HG02884 (cell line): ENCODE results near the gene REEP3.
"Not testable (repeated sequence)": the region's sequence is repeated elsewhere in the genome, so short reads cannot be mapped to it uniquely, and the experiment has no call there.

ENCODE experiments used
- ATAC-seq: cut with Tn5 transposase; IDR thresholded peaks from one replicate; pipeline ENCODE4 v1.9.1; 2021; ENCODE audit warnings: mild to moderate bottlenecking, moderate library complexity; ENCODE audit not compliant: unreplicated experiment

Gene REEP3

DNA sequence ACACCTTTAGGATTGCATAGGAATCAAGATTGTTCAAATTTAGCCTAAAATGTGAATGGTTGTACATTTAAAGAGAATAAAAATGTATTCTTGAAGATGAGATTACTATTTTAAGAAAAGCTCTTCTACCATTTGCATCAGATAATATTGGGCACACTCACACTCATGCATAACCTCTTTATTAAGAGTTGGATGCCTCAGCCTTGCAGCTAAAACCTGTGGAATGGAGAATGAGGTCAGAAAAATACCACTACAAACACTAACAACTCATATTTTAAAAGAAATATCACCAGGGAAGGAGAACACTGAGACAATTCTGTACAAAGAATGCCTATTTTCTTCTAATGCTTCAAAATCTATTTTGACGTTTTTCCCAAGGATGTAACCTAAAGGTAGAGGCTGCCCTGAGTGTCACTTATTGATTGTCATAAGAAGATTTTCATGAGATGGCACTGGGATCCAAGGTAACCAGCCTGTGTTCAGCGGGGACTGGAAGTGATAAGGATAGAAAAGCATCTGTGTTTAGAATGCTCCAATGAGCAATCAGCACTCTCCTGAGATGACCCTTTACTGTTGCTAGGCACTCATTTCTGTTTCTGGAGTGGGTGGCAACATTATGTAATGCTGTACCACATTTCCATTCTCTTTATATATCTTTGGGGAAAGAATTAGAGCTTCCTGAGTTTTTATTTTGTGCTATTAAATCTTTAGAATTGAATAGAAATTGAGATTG is 26.6 kb downstream of the REEP3 start:
- no peak for ATAC-seq

- ATAC-seq, result no peak
Observed at GRCh38 chr10:63548860-63549259, 27.7 kb downstream of the REEP3 start.

GRCh38 chr10:63549810-63550209 is 28.6 kb downstream of the REEP3 start:
- no peak for ATAC-seq

DNA sequence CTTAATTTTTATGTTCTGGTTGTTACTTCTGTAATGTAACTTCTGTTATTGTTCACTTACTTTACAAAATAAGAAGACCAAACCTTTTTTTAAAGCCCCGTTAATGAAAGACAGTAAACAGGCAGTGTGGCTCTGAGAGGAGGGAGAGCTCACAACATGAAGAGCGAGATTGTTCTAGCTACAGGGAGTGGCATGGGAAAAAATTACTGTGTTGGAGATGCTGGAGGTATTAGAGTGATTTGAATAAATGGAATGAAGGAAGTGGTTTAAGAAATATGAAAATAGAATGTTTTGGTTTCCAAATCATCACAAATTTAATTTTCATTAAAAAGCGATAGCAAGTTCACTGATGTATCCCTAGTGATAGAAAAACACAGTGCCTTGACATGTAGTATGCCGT is 31.8 kb downstream of the REEP3 start:
- ATAC-seq, result no peak

DNA sequence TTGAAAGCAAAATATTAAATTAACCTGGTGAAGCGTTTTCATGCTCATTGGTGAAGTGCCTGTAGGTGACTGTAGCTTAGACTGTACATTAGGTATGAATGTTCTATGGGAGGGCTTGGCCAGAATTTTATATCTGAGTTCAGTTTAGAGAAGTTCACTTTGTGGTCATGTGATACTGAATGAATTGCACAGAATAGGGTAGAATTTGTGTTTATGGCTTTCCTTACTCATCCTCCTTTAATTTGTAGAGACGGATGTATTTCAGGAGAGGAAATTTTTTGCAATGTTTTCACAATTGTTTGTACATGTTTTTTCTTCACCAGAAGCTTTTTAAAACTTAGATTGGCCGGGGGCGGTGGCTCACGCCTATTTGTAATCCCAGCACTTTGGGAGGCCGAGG is 32.3 kb downstream of the REEP3 start:
- no peak for ATAC-seq

- no peak for ATAC-seq
Observed at GRCh38 chr10:63554657-63555056, 33.5 kb downstream of the REEP3 start.

DNA sequence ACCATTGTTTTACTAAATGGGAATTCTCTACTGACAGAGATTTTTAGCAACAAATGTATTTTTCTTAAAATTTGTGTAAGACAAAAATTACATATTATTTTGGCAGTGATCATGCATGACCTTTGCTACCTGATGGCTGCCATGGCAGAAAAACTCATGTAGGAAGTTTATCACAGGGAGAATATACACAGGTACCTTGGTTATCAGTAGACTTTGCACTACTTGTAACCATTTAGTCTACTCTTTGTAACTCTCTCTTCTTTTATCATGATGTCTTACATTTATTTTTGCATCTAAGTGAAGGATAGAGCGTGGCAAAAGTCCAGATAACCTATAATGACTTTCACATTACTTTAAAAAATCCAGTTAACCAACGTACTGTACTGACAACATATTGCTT is 34.1 kb downstream of the REEP3 start:
- no peak for ATAC-seq

DNA sequence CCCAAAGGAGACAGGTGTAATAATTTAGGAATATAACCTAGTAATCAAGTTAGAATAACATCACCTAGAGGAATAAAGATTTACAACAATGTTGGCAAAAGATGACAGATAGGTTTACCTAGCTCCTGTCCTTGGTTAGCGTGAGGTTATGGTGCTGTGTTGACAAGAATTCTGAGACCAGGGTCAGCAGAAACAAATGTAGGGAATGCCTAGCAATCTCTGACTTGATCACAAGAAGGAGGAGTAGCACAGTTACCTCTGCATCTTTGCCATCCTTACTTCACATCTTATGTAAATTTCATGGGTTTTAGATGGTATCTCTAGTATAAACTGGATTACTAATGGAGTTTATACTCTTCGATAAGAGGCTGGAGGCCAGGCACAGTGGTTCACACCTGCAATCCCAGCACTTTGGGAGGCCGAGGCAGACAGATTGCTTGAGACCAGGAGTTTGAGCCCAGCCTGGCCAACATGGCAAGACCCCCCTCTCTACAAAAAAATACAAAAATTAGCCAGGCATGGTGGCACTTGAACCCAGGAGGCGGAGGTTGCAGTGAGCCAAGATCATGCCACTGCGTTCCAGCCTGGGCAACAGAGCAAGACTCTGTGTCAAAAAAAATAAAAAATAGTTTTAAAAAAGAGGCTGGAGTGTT is 37.1 kb downstream of the REEP3 start:
- no peak for ATAC-seq

DNA sequence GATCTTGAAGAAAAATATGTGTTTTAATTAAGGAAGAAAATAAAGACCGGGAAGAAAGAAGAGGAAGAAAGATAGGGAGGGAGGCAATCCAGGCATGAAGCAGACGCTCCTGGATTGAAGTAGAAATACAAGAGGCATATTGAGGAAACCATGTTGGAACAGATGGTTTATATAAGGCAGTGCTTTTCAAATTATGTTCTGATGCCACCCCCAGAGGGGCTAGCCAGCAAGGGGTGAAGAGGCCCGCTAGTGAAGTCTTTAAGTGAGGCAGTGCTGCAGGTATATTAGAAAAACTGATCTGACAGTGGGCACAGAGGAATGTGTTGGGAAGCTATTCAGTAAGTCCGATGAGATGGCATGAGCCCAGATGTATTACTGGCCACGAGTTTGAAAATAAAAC is 40.1 kb downstream of the REEP3 start:
- no peak for ATAC-seq

DNA sequence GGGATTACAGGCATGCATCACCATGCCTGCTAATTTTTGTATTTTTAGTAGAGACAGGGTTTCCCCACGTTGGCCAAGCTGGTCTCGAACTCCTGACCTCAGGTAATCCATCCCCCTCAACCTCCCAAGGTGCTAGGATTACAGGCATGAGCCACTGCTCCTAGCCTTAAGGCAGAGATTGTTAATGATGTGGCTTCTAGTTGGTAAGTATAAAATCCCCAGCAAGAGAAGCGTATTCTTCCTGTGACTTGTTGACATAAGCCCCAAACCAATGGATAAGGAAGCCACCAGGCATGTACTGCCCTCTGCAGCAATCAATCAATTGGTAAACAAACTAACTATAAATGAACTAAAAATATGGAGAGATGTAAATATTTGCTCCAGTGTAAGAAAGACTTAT is 41.2 kb downstream of the REEP3 start:
- no peak for ATAC-seq

GRCh38 chr10:63562857-63563256 is 41.7 kb downstream of the REEP3 start:
- ATAC-seq, result no peak

- no peak for ATAC-seq
Observed at GRCh38 chr10:63563623-63564022, 42.4 kb downstream of the REEP3 start.

- not testable (repeated sequence) for ATAC-seq
Observed at GRCh38 chr10:63564731-63565130, 43.5 kb downstream of the REEP3 start.

GRCh38 chr10:63573068-63573697 is 52.0 kb downstream of the REEP3 start:
- no peak for ATAC-seq

DNA sequence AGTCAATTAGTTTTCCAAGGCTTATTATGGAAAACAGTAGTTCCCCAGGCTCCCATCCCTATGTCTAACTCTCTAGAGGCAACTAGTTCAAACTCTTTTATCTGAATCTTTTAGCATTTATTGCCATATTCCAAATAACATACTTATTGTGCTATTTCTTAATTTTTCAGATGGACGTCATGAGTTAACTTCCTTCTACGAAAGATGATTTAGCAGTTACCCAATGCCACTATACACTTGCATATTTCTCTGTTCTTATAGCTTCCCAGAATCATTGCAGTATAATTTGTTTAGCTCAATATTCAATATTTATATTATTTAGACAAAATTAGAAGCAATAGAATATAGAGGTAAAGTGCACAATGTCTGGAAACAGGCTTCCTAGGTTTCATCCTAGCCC is 52.8 kb downstream of the REEP3 start:
- no peak for ATAC-seq

DNA sequence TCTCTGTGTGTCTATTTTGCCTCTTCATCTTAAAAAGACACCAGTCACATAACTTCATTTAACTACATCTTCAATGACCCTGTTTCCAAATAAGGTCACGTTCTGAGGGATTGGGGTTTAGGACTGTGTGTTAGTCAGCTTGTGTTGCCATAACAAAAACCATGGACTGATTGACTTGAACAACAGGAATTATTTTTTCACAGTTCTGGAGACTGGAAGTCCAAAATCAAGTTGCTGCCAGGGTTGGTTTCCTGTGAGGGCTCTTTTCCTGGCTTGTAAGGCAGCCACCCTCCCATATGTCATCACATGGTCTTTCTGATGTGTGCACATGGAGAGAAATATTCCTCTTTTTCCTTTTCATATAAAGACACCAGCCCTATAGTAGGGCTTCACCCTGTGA is 55.3 kb downstream of the REEP3 start:
- no peak for ATAC-seq

DNA sequence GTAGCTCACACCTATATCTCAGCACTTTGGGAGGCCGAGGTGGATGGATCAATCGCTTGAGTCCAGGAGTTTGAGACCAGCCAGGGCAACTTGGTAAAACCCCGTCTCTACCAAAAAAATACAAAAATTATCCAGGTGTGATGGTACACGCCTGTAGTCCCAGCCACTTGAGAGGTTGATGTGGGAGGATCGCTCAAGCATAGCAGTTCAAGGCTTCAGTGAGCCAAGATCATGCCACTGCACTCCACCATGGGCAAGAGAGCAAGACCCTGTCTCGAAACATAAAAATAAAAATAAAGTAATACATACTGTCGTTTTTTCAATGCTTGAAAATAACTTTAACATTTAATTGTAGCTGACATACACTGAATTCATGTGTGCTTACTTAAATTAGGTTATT is 57.3 kb downstream of the REEP3 start:
- ATAC-seq, result no peak

DNA sequence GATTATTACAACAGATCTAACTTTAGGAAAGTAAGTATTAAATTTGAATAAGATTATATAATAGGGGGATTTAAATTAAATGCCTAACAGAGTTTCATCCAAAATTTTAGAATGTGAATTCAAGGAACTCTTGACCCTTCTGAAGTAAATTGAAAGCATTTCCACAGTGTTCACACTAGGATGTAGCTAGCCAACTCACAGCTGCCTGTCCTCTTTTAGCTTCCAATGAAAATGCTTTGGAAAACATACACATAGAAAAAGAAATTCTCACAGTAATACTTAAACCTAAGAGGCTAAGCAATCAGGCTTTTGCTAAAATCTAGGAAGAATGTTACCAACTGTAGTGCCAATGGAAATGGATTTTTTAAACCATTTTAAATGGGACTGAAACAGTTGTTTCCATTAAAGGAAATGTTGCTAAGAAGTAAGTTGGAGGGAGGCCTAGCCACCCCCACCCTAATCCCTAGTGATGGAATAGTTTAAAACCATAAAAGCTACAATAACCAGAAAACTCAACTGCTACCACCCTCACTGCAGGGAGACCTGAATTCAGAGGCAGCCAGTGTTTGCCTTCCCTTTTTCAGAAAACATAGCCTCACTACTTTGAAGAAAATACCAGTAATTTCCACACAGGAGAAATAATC is 58.3 kb downstream of the REEP3 start:
- ATAC-seq, result no peak

- ATAC-seq, result no peak
Observed at GRCh38 chr10:63582690-63583089, 61.5 kb downstream of the REEP3 start.

DNA sequence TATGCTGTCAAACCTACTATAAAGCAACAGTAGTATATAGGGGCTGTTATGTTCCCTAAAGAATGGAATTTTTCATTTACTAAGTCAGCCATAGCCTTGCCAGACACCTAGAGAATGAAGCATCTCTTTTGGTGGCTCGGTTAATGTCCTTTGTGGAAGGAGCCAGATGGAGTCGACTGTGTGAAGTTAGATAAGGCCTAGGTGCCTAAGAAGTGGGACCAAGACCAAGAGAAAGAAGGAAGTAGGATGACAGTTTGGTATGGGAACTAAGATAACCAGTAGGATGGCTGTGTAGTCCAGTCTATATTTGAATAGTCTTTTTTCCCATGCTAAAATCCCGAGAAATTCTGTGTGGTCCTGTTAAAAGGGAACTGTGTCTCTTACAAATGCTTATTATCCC is 62.2 kb downstream of the REEP3 start:
- ATAC-seq, result no peak

- ATAC-seq, result no peak
Observed at GRCh38 chr10:63583909-63584724, 62.9 kb downstream of the REEP3 start.
